Measurements from ENCODE around the gene SMG5. TPM values are rescaled to one million over a fixed set of nuclear protein-coding genes. Genes with fewer than 3 reads are reported as not detected.
A peak's percentile ranks its signal among the peaks of the same experiment; 100 is the strongest.

The SMG5 gene
- total and polyA plus RNA-seq, 2 experiments from 2014 or later: 25.9 to 118 TPM

- Histone ChIP-seq H3K79me2 (replicated peaks; ENCODE audit: insufficient read depth) (no peaks in the 10 kb centered on the region), H3K4me1 (ENCODE audit: insufficient read depth) (peaks cover 33% of the 10 kb centered on the region), H3K4me2 (peak overlapping the region; percentile 43; the same call in 1 of the 2 replicates), H2AFZ (no peak overlapping the region), H4K20me1 (replicated peaks; ENCODE audit: insufficient read depth) (no peaks in the 10 kb centered on the region), H3K36me3 (ENCODE audit: insufficient read depth) (peaks cover 15% of the 10 kb centered on the region), H3K9me2 (ENCODE audit: insufficient read depth) (no peaks in the 10 kb centered on the region), H3K27ac (ENCODE audit: low read depth) (no peak overlapping the region), H3F3A (replicated peaks; ENCODE audit: low read depth) (peaks cover 13% of the 10 kb centered on the region), H3K27me3 (ENCODE audit: insufficient read depth) (no peaks in the 10 kb centered on the region), H3K4me3 (no peak overlapping the region)
- H3K4me3 Mint-ChIP-seq: no peak overlapping the region
- H3K4me1 Mint-ChIP-seq: peaks cover 34% of the 10 kb centered on the region
- ATAC-seq (no peak), DNase-seq (ENCODE audit: low spot score) (no peak)
- H3K36me3 Mint-ChIP-seq (ENCODE audit: low read depth): peaks cover 40% of the 10 kb centered on the region
- peaks cover 25% of the 10 kb centered on the region for H3K27me3 Mint-ChIP-seq (ENCODE audit: insufficient read depth, low read depth, poor library complexity)
- H3K9me3 Mint-ChIP-seq: no peaks in the 10 kb centered on the region
- H3K27ac Mint-ChIP-seq: no peak overlapping the region
- no peak for TF ChIP-seq ETS1 (IDR thresholded peaks at IDR 0.05)
Observed at GRCh38 chr1:156248323-156248683, 34.3 kb downstream of the SMG5 start.

DNA sequence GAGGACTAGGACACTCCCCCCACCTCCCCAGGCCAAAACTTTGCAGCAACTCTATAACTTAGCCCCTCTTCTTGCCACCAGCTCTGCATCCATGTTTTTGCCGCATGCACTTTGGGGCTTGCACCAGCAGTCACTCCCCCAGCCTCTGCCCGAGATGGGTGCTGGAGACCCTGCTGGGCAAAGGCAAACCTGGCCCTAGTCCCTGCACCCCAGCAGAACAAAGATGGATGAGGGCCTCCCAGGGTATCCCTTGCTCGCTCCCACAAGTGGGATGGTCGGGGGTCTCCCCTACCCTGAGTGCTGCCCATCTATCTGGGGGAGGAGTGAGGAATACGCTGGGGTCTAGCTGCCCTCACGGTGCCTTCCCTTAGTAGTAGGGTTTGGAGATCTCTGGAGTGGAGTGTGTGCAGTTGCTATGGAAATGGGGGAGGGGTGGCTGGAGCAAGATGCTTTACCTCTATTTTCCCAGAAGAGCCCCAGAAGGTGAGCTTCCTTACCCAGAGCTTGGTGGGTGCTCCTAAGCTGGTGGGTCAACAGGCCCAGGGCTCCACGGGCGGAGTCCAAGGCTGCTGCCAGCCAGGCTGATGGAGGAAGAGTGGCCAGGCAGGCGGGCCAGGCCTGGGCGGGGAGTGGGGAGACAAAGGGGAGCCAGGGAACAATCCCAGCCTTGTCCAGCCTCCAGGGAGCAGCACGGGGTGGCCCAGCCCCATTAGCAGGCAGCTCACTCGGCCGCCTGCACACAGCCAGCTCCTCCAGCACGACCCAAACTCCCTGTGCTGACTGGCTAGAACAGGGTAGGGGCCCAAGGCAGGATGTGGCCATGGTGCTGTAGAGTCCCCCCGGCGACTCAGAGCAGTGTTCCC is 34.9 kb downstream of the SMG5 start, which contains the start of gene PAQR6:
PAQR6 (minus strand) TSS at position 597 of the 863 bp plus-strand sequence. CDS start 1,325 bp downstream, outside the sequence.
- no peaks in the 10 kb centered on the region for H3K9me2 ChIP-seq (ENCODE audit: insufficient read depth)
- ATAC-seq (peak; percentile 26), DNase-seq (ENCODE audit: low spot score) (peak; percentile 63)
- peak within 1 kb of the TSS; percentile 63; the same call in 1 of the 2 replicates for H3K27ac ChIP-seq (ENCODE audit: low read depth)
- H3K9me3 Mint-ChIP-seq: no peaks in the 10 kb centered on the region
- TF ChIP-seq, protein P1, sequence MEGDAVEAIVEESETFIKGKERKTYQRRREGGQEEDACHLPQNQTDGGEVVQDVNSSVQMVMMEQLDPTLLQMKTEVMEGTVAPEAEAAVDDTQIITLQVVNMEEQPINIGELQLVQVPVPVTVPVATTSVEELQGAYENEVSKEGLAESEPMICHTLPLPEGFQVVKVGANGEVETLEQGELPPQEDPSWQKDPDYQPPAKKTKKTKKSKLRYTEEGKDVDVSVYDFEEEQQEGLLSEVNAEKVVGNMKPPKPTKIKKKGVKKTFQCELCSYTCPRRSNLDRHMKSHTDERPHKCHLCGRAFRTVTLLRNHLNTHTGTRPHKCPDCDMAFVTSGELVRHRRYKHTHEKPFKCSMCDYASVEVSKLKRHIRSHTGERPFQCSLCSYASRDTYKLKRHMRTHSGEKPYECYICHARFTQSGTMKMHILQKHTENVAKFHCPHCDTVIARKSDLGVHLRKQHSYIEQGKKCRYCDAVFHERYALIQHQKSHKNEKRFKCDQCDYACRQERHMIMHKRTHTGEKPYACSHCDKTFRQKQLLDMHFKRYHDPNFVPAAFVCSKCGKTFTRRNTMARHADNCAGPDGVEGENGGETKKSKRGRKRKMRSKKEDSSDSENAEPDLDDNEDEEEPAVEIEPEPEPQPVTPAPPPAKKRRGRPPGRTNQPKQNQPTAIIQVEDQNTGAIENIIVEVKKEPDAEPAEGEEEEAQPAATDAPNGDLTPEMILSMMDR (conservative IDR thresholded peaks at IDR 0.05; ENCODE audit: low read depth in 2 of 2): 0 out of 4 replicates have a peak, but pooled peaks of 1 of the 2 experiments have one; percentile 0
- no peak for TF ChIP-seq ETS1 (IDR thresholded peaks at IDR 0.05)
- no peak within 1 kb of the TSS for H2AFZ ChIP-seq
- peaks cover 13% of the 10 kb centered on the region for H3F3A ChIP-seq (replicated peaks; ENCODE audit: low read depth)
- no peak within 1 kb of the TSS for H3K4me3 ChIP-seq
- peak within 1 kb of the TSS; percentile 43; the same call in 1 of the 2 replicates for H3K4me2 ChIP-seq
- no peaks in the 10 kb centered on the region for H4K20me1 ChIP-seq (replicated peaks; ENCODE audit: insufficient read depth)
- H3K79me2 ChIP-seq (replicated peaks; ENCODE audit: insufficient read depth): no peaks in the 10 kb centered on the region
- H3K36me3 ChIP-seq (ENCODE audit: insufficient read depth): peaks cover 9% of the 10 kb centered on the region
- 0 out of 2 replicates have a peak within 1 kb of the TSS, but pooled peaks have one; percentile 3 for H3K27ac Mint-ChIP-seq
- H3K4me3 Mint-ChIP-seq: no peak within 1 kb of the TSS
- H3K36me3 Mint-ChIP-seq (ENCODE audit: low read depth): peaks cover 34% of the 10 kb centered on the region
- peaks cover 34% of the 10 kb centered on the region for H3K4me1 Mint-ChIP-seq
- peaks cover 33% of the 10 kb centered on the region for H3K4me1 ChIP-seq (ENCODE audit: insufficient read depth)
- no peaks in the 10 kb centered on the region for H3K27me3 ChIP-seq (ENCODE audit: insufficient read depth)
- H3K27me3 Mint-ChIP-seq (ENCODE audit: insufficient read depth, low read depth, poor library complexity): peaks cover 24% of the 10 kb centered on the region

Data from GM23338 (cell line).